T1000 (cell line): ENCODE results near the gene CAPG.
A peak's percentile ranks its signal among the peaks of the same experiment; 100 is the strongest.

Experiments
- DNase-seq: peaks from one replicate; lab custom pipeline; 2025; ENCODE audit warnings: mixed read lengths; lab: John Stamatoyannopoulos, UW

CAPG gene

DNA sequence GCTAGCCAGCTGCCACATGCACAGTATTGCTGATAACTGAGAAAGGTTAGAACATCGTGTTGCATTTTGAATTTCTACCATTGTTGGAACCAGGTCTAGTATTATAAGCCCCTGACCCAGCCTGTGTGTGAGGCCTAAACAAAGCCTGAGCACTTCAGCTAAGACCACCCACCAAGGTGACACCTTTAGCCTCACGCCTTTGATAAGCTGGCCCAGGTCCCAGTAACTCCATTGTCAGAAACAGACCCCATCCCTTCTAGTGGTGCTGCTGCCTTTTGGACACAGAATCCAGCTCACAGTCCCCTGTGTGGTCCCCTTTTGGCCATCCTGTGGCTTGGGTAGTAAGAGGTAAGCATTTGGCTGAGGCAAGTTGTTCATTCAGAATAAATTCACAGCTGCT, 54.0 kb downstream of the CAPG start:
- no peak for DNase-seq

- no peak for DNase-seq
These were observed 54.6 kb downstream of the CAPG start for GRCh38 chr2:85355521-85355920.

DNA sequence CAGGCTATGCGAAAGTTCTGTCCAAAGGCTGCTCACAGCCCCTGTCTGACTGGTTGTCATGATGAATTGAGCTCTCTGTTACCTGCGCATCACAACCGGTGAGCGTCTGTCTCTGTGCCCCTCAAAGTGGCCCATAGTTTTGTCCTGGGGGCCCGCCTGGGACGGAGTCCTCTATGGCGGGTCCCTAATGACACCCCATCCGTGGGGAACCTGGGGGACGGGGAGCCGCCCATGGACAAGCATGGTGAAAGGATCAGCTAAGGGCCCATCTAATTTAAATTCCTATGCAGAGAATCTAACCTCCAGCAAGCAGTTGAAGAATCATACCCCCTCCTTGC, 55.1 kb downstream of the CAPG start:
- DNase-seq, result no peak

GRCh38 chr2:85354286-85355072, 55.7 kb downstream of the CAPG start, which contains the start of the genes ELMOD3 and RETSAT:
Gene ELMOD3, plus strand, starts transcription at chr2:85354769. Its CDS starts 2,430 bp downstream, at chr2:85357199.
Gene RETSAT, minus strand, starts transcription at chr2:85354528. Its CDS starts 21 bp downstream, at chr2:85354507.
- peak; percentile 95 for DNase-seq

DNA sequence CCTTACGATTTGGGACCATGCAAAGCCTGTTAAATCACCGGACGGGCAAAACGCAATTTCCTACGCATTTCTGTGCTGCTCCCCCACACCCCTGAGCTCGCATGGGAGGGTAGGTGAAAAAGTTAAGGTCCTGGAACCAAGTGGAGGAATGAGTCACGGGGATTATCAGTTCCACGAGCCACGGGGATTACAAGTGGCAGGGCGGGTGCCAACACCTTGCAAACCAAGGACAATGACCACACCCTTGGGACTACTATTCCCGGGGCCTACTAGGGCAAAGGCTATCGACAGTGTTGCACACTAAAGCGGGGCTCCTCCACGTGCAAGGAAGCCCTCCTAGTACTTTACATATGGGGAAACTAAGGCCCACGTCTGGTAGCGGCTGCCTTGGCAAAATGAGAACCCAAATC, 56.3 kb downstream of the CAPG start:
- DNase-seq, result peak; percentile 22

DNA sequence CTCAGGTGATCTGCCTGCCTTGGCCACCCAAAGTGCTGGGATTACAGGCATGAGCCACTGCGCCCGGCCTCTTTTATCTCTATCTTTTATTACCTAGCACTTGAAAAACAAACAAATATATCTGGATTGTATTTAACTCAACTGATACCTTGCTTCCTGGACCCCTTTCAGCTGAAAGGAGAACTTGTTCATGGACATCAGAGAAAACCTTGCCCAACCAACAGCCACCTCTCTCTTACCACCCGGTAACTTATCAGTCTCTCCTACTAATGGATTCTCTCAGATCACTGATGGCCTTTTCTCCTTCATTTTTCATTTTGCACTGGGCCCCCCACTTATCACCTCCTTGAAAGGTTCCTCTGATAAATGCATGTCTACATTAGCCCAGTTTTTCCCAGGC, 62.6 kb downstream of the CAPG start:
- DNase-seq, result no peak
